Gastrocnemius medialis (tissue), 4 donors: ENCODE measurements around the gene USP50. TPM values are rescaled to one million over a fixed set of nuclear protein-coding genes. Genes with fewer than 3 reads are reported as not detected.

Experiments
- ATAC-seq, 2 donors: fragments of 150-250 bp; one replicate each; pipeline ENCODE4 v1.9.1; 2016
- DNase-seq, 2 donors: peaks; one replicate each; pipeline ENCODE4 v3.0.0-alpha.2; 2019
- H3K27ac ChIP-seq, 4 donors: fragments of 200-600 bp; sonication (generic); 1 replicate in 1 of 4; 2 replicates in 3 of 4; pipeline ENCODE4 v1.5.1; 2016 to 2018; ENCODE audit warnings: mild to moderate bottlenecking in 2 of 4, moderate library complexity in 1 of 4
- H3K27me3 ChIP-seq, 3 donors: fragments of 200-600 bp; sonication (generic) in 2 of 3; 1 replicate in 1 of 3; 2 replicates in 2 of 3; pipeline versions ENCODE4 v1.5.1 to v1.6.0; 2016 to 2019; ENCODE audit warnings: mild to moderate bottlenecking in 1 of 3, moderate library complexity in 1 of 3
- H3K36me3 ChIP-seq, 2 donors: fragments of 200-600 bp; sonication (generic) in 1 of 2; one replicate each; pipeline ENCODE4 v1.5.1; 2017 to 2018
- H3K4me1 ChIP-seq, 2 donors: fragments of 200-600 bp; sonication (generic) in 1 of 2; one replicate each; pipeline ENCODE4 v1.5.1; 2016 to 2017; ENCODE audit warnings: mild to moderate bottlenecking in 2 of 2
- H3K4me3 ChIP-seq, 4 donors: fragments of 200-600 bp; sonication (generic) in 3 of 4; 1 replicate in 1 of 4; 2 replicates in 3 of 4; pipeline ENCODE4 v1.5.1; 2016 to 2019; ENCODE audit warnings: mild to moderate bottlenecking in 2 of 4
- H3K9me3 ChIP-seq, 3 donors: fragments of 200-600 bp; sonication (generic) in 2 of 3; 1 replicate in 1 of 3; 2 replicates in 2 of 3; pipeline ENCODE4 v1.5.1; 2016 to 2019
- CTCF ChIP-seq, 5 experiments: fragments of 450-650 bp in 3 of 5; fragments of 200-600 bp in 2 of 5; sonication (generic) in 2 of 5; IDR thresholded peaks in 4 of 5; conservative IDR thresholded peaks in 1 of 5; 1 replicate in 4 of 5; 2 replicates in 1 of 5; pipeline ENCODE4 v1.5.1; 2016 to 2019; ENCODE audit warnings: antibody characterized with exemption in 5 of 5, mild to moderate bottlenecking in 3 of 5, moderate library complexity in 3 of 5
- POLR2A ChIP-seq, 2 donors: fragments of 450-650 bp; IDR thresholded peaks; one replicate each; pipeline ENCODE4 v1.6.1; 2017; ENCODE audit warnings: antibody characterized with exemption in 2 of 2, mild to moderate bottlenecking in 2 of 2, moderate library complexity in 2 of 2
- in situ Hi-C, 4 donors: fragments of 200-750 bp; cut with MboI; loops; one replicate each; pipeline versions ENCODE4 v1.15.0 to v1.8.0; 2017; ENCODE audit warnings: low sequenced_read_pairs in 4 of 4
- intact Hi-C: fragments of 100-400 bp; cut with DNase I; formaldehyde crosslinking; loops from one replicate; pipeline ENCODE4 v1.15.1; 2023; ENCODE audit warnings: low total_unique reads
- total RNA-seq, 4 donors: library from RNA; depleted of rRNA; stranded (reverse); fragments of >200 nt; gene quantifications; one replicate each; pipeline versions ENCODE4 v1.1.0 to v1.2.3, GENCODE V29; 2016

Gene USP50
- total RNA-seq, 4 donors from 2014 or later, result 0.71 TPM; not detected in 3

- Histone ChIP-seq H3K9me3 (no peaks in the 10 kb centered on the region), H3K4me1 (no peaks in the 10 kb centered on the region), H3K36me3 (peaks cover 0 to 58% of the 10 kb centered on the region in 2 donors), H3K4me3 (no peak overlapping the region), H3K27me3 (no peaks in the 10 kb centered on the region), H3K27ac (no peak overlapping the region)
- TF ChIP-seq POLR2A (IDR thresholded peaks at IDR 0.05) (no peak), CTCF (IDR thresholded peaks at IDR 0.05 in 4 of 5, conservative IDR thresholded peaks at IDR 0.05 in 1 of 5) (no peak)
- in situ Hi-C loops (loop anchor here in 1 of 4 donors (25.0 kb wide), 1 partner anchor 427 kb away; the partner anchor contains the start of gene AP4E1), intact Hi-C loops (no loop called here)
- ATAC-seq (no peak), DNase-seq (no peak)
These were observed 61.1 kb downstream of the USP50 start for GRCh38 chr15:50485389-50485788.

GRCh38 chr15:50484781-50485180 is 61.7 kb downstream of the USP50 start:
- no peaks in the 10 kb centered on the region for H3K27me3 ChIP-seq
- intact Hi-C loops (no loop called here), in situ Hi-C loops (loop anchor here in 1 of 4 donors (25.0 kb wide), 1 partner anchor 428 kb away; the partner anchor contains the start of gene AP4E1)
- no peaks in the 10 kb centered on the region for H3K9me3 ChIP-seq
- peaks cover 0 to 58% of the 10 kb centered on the region in 2 donors for H3K36me3 ChIP-seq
- ATAC-seq, result no peak
- no peaks in the 10 kb centered on the region for H3K4me1 ChIP-seq
- no peak overlapping the region for H3K4me3 ChIP-seq
- no peak for TF ChIP-seq CTCF (IDR thresholded peaks at IDR 0.05 in 4 of 5, conservative IDR thresholded peaks at IDR 0.05 in 1 of 5)
- no peak for TF ChIP-seq POLR2A (IDR thresholded peaks at IDR 0.05)
- no peak overlapping the region for H3K27ac ChIP-seq
- DNase-seq, result no peak

DNA sequence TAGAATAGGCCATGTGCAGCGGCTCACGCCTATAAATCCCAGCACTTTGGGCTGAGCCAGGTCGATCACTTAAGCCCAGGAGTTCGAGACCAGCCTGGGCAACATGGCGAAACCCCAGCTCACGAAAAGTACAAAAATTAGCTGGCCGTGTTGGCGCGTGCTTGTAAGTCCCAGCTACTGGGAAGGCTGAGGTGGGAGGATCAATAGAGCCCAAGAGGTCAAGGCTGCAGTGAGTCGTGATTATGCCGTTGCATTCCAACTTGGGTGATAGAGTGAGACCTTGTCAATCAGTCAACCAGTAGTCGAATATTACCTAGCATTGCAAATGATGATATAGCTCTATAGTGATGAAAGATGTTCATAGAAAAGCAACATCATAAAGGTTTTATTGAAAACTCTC is 70.3 kb downstream of the USP50 start:
- TF ChIP-seq CTCF (IDR thresholded peaks at IDR 0.05 in 4 of 5, conservative IDR thresholded peaks at IDR 0.05 in 1 of 5), result no peak
- no peak for TF ChIP-seq POLR2A (IDR thresholded peaks at IDR 0.05)
- in situ Hi-C loops, result loop anchor here in 1 of 4 donors (25.0 kb wide), 1 partner anchor 436 kb away; the partner anchor contains the start of gene AP4E1
- no peaks in the 10 kb centered on the region for H3K4me1 ChIP-seq
- no peak for ATAC-seq
- intact Hi-C loops, result no loop called here
- H3K9me3 ChIP-seq, result no peaks in the 10 kb centered on the region
- no peak overlapping the region for H3K27ac ChIP-seq
- no peaks in the 10 kb centered on the region for H3K27me3 ChIP-seq
- H3K4me3 ChIP-seq, result no peak overlapping the region
- H3K36me3 ChIP-seq, result peaks cover 4 to 83% of the 10 kb centered on the region in 2 donors
- DNase-seq, result no peak

DNA sequence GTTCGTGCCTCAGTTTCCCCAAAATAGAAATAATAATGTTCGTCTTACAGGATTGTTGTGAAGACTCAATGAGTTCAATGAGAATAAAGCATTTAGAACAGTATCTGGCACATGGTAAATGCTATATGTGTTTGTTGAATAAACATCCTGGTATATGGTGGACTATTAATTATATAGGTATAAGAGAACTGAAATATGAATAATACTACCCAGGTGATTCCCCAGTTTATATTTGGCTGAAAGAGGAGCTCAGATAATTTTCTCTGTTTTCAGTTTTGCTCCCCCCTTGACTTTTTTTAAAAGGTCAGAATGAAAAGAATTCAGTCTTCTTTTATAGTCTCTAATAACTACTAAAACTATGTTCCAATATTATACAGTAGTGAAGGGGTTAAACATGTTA is 75.4 kb downstream of the USP50 start:
- Histone ChIP-seq H3K4me3 (no peak overlapping the region), H3K36me3 (peaks cover 0 to 64% of the 10 kb centered on the region in 2 donors), H3K27me3 (no peaks in the 10 kb centered on the region), H3K4me1 (no peaks in the 10 kb centered on the region), H3K9me3 (no peaks in the 10 kb centered on the region), H3K27ac (no peak overlapping the region)
- DNase-seq, result no peak
- ATAC-seq, result no peak
- in situ Hi-C loops (no loop called here), intact Hi-C loops (no loop called here)
- TF ChIP-seq CTCF (IDR thresholded peaks at IDR 0.05 in 4 of 5, conservative IDR thresholded peaks at IDR 0.05 in 1 of 5) (no peak), POLR2A (IDR thresholded peaks at IDR 0.05) (no peak)
